Parathyroid adenoma (tissue), 2 donors: ENCODE data around the gene F8.
"Not testable (repeated sequence)": the region's sequence is repeated elsewhere in the genome, so short reads cannot be mapped to it uniquely, and the experiment has no call there.

Experiments
- H2AFZ ChIP-seq: fragments of 300-600 bp; sonication (generic); one replicate; pipeline ENCODE4 v1.7.0; 2017; ENCODE audit warnings: antibody characterized with exemption, mild to moderate bottlenecking
- H3K27ac ChIP-seq: fragments of 300-600 bp; sonication (generic); one replicate; pipeline ENCODE4 v1.7.0; 2017
- H3K27me3 ChIP-seq: fragments of 300-600 bp; sonication (generic); one replicate; pipeline ENCODE4 v1.7.0; 2017; ENCODE audit warnings: low read length; ENCODE audit not compliant: control insufficient read depth, insufficient read depth
- H3K36me3 ChIP-seq: fragments of 300-600 bp; sonication (generic); one replicate; pipeline ENCODE4 v1.7.0; 2017; ENCODE audit warnings: low read length; ENCODE audit not compliant: control insufficient read depth, insufficient read depth
- H3K4me1 ChIP-seq: fragments of 300-600 bp; sonication (generic); one replicate; pipeline ENCODE4 v1.7.0; 2017; ENCODE audit warnings: control low read depth
- H3K4me2 ChIP-seq: fragments of 300-600 bp; sonication (generic); one replicate; pipeline ENCODE4 v1.7.0; 2017; ENCODE audit warnings: low read length
- H3K4me3 ChIP-seq: fragments of 300-600 bp; sonication (generic); one replicate; pipeline ENCODE4 v1.7.0; 2017; ENCODE audit warnings: low read depth, low read length
- H3K79me2 ChIP-seq: fragments of 300-600 bp; sonication (generic); one replicate; pipeline ENCODE4 v1.7.0; 2017; ENCODE audit warnings: control low read depth
- H3K9ac ChIP-seq: fragments of 300-600 bp; sonication (generic); one replicate; pipeline ENCODE4 v1.7.0; 2017; ENCODE audit warnings: mild to moderate bottlenecking
- H3K9me3 ChIP-seq: fragments of 300-600 bp; sonication (generic); one replicate; pipeline ENCODE4 v1.7.0; 2017; ENCODE audit warnings: low read length; ENCODE audit not compliant: control insufficient read depth
- CTCF ChIP-seq: fragments of 300-600 bp; sonication (generic); IDR thresholded peaks from one replicate; pipeline ENCODE4 v1.7.0; 2017; ENCODE audit warnings: antibody characterized with exemption, mild to moderate bottlenecking
- donor health status: primary hyperparathyroidism.

The F8 gene

GRCh38 chrX:154829134-154829533, 193.4 kb downstream of the F8 start:
- H3K9me3 ChIP-seq = no peaks in the 10 kb centered on the region
- no peaks in the 10 kb centered on the region for H3K27me3 ChIP-seq

GRCh38 chrX:154828016-154828408, 194.5 kb downstream of the F8 start:
- Histone ChIP-seq H3K27ac (no peak overlapping the region), H3K4me2 (no peak overlapping the region)

More at GRCh38 chrX:154829134-154829533, 193.4 kb downstream of the F8 start:
- TF ChIP-seq CTCF = no peak
- no peak overlapping the region for H3K4me3 ChIP-seq
- H3K4me1 ChIP-seq = no peaks in the 10 kb centered on the region
- no peaks in the 10 kb centered on the region for H3K36me3 ChIP-seq
- no peaks in the 10 kb centered on the region for H3K79me2 ChIP-seq
- H3K4me2 ChIP-seq = no peak overlapping the region
- no peak overlapping the region for H2AFZ ChIP-seq
- H3K27ac ChIP-seq = no peak overlapping the region
- H3K9ac ChIP-seq = no peak overlapping the region

GRCh38 chrX:154827194-154828015, 195.1 kb downstream of the F8 start:
- Histone ChIP-seq H3K4me2 (no peak overlapping the region), H3K9me3 (no peaks in the 10 kb centered on the region), H3K79me2 (no peaks in the 10 kb centered on the region), H3K9ac (no peak overlapping the region), H3K36me3 (no peaks in the 10 kb centered on the region), H3K4me3 (no peak overlapping the region), H2AFZ (no peak overlapping the region), H3K27ac (no peak overlapping the region), H3K27me3 (no peaks in the 10 kb centered on the region), H3K4me1 (no peaks in the 10 kb centered on the region)
- TF ChIP-seq CTCF = no peak

More at GRCh38 chrX:154828016-154828408, 194.5 kb downstream of the F8 start:
- H3K27me3 ChIP-seq = no peaks in the 10 kb centered on the region
- H3K36me3 ChIP-seq = no peaks in the 10 kb centered on the region
- no peak overlapping the region for H3K9ac ChIP-seq
- H3K9me3 ChIP-seq = no peaks in the 10 kb centered on the region
- no peak overlapping the region for H2AFZ ChIP-seq
- no peak for TF ChIP-seq CTCF
- no peak overlapping the region for H3K4me3 ChIP-seq
- H3K4me1 ChIP-seq = no peaks in the 10 kb centered on the region
- no peaks in the 10 kb centered on the region for H3K79me2 ChIP-seq

- not testable (repeated sequence) for H3K4me2 ChIP-seq, H3K27me3 ChIP-seq, H3K27ac ChIP-seq, H3K4me1 ChIP-seq, H3K79me2 ChIP-seq, H2AFZ ChIP-seq, H3K36me3 ChIP-seq, H3K9me3 ChIP-seq, H3K9ac ChIP-seq, H3K4me3 ChIP-seq
Measured at GRCh38 chrX:154825586-154825985, 196.9 kb downstream of the F8 start.

- Histone ChIP-seq H3K79me2 (no peaks in the 10 kb centered on the region), H3K27me3 (no peaks in the 10 kb centered on the region), H3K4me1 (no peaks in the 10 kb centered on the region), H3K9ac (no peak overlapping the region), H2AFZ (no peak overlapping the region), H3K27ac (no peak overlapping the region), H3K4me2 (no peak overlapping the region), H3K36me3 (no peaks in the 10 kb centered on the region), H3K9me3 (no peaks in the 10 kb centered on the region), H3K4me3 (no peak overlapping the region)
- TF ChIP-seq CTCF = no peak
Measured at GRCh38 chrX:154824638-154825037, 197.9 kb downstream of the F8 start.
